CD4-positive, alpha-beta memory T cell (primary cell): ENCODE data around the gene SRC. TPM values are rescaled to one million over a fixed set of nuclear protein-coding genes. Genes with fewer than 3 reads are reported as not detected.

Experiments used
- CTCF ChIA-PET: fragments of 350-600 bp; sonication (Branson Sonifier 250); formaldehyde crosslinking; loops from one replicate; lab custom pipeline; 2021; ENCODE audit warnings: inconsistent platforms; ENCODE audit not compliant: partially characterized antibody; lab: Charles Lee
- POLR2A ChIA-PET: fragments of 350-600 bp; sonication (Branson Sonifier 250); formaldehyde crosslinking; loops from one replicate; lab custom pipeline; 2021; ENCODE audit not compliant: partially characterized antibody; lab: Charles Lee
- DNase-seq, 5 donors: peaks; one replicate each; pipeline versions ENCODE4 v3.0.0 to v3.0.0-alpha.2; 2020 to 2022; ENCODE audit warnings: mixed read lengths in 1 of 5
- H3K27ac ChIP-seq: one replicate; pipeline ENCODE4 v1.7.0; 2013; ENCODE audit warnings: low read depth, low read length
- H3K27me3 ChIP-seq: 2 replicates; pipeline ENCODE4 v1.7.0; 2013; ENCODE audit warnings: mild to moderate bottlenecking, low read length, moderate library complexity; ENCODE audit not compliant: insufficient read depth
- H3K36me3 ChIP-seq: 2 replicates; pipeline ENCODE4 v1.7.0; 2013; ENCODE audit warnings: mild to moderate bottlenecking, low read length, moderate library complexity; ENCODE audit not compliant: insufficient read depth
- H3K4me1 ChIP-seq: 2 replicates; pipeline ENCODE4 v1.7.0; 2013; ENCODE audit warnings: mild to moderate bottlenecking, low read length, moderate library complexity; ENCODE audit not compliant: insufficient read depth
- H3K4me3 ChIP-seq, 2 donors: one replicate each; pipeline ENCODE4 v1.7.0; 2013; ENCODE audit warnings: low read length in 2 of 2, mild to moderate bottlenecking in 1 of 2
- H3K9me3 ChIP-seq, 2 donors: one replicate each; pipeline ENCODE4 v1.7.0; 2013; ENCODE audit warnings: low read length in 2 of 2, control low read depth in 1 of 2; ENCODE audit not compliant: control insufficient read depth in 1 of 2
- H3K27ac Mint-ChIP-seq, 7 donors: one replicate each; pipeline ENCODE4 v1.8.0; 2020 to 2021; ENCODE audit warnings: mixed read lengths in 7 of 7, mild to moderate bottlenecking in 6 of 7, inconsistent platforms in 3 of 7, moderate library complexity in 3 of 7
- H3K27me3 Mint-ChIP-seq, 2 donors: one replicate each; pipeline ENCODE4 v1.8.0; 2020 to 2021; ENCODE audit warnings: mixed read lengths in 2 of 2
- H3K36me3 Mint-ChIP-seq, 2 donors: one replicate each; pipeline ENCODE4 v1.8.0; 2020 to 2021; ENCODE audit warnings: mixed read lengths in 2 of 2, inconsistent platforms in 1 of 2, mild to moderate bottlenecking in 1 of 2
- H3K4me1 Mint-ChIP-seq, 4 donors: one replicate each; pipeline ENCODE4 v1.8.0; 2020 to 2021; ENCODE audit warnings: mixed read lengths in 4 of 4, mild to moderate bottlenecking in 1 of 4
- H3K4me3 Mint-ChIP-seq, 8 donors: one replicate each; pipeline ENCODE4 v1.8.0; 2020 to 2021; ENCODE audit warnings: mixed read lengths in 8 of 8, mild to moderate bottlenecking in 7 of 8, moderate library complexity in 6 of 8, inconsistent platforms in 3 of 8
- H3K9me3 Mint-ChIP-seq, 8 donors: one replicate each; pipeline ENCODE4 v1.8.0; 2020 to 2021; ENCODE audit warnings: mixed read lengths in 8 of 8, mild to moderate bottlenecking in 5 of 8, inconsistent platforms in 3 of 8, moderate library complexity in 1 of 8
- intact Hi-C: fragments of 100-400 bp; cut with micrococcal nuclease; formaldehyde crosslinking; loops from one replicate; pipeline ENCODE4 v1.15.1; 2023
- polyA plus RNA-seq, 2 donors: library from polyadenylated mRNA; unstranded; fragments of 300-500 nt; fragmentation: Illumina TruSeq; gene quantifications; one replicate each; pipeline ENCODE4 v1.2.3, GENCODE V29; 2021
- total RNA-seq, 2 experiments: library from RNA; stranded (reverse); gene quantifications; one replicate each; pipeline ENCODE4 v1.2.3, GENCODE V29; 2021

Gene SRC
- total and polyA plus RNA-seq, 4 experiments from 2014 or later = 0.32 to 4.5 (median 2.3) TPM

DNA sequence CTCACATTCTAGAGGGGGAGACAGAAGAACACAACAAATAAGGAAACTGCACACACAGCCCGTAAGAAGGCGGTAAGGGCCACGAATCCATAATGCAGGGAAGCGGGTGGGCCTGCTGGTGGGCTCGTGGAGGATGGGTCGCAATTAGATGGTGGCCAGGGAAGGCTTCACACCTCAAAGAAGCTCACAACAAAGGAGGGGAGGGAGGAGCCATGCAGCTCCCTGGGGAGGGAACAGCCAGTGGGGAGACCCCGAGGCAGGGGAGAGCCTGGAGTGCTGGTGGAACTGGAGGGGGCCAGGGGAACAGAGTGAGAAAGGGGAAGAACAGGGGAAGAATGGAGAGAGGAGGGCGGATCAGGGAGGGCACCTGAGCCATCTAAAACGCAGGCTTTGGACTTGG lies 13.4 kb downstream of the SRC start:
- no peaks in the 10 kb centered on the region for H3K27me3 Mint-ChIP-seq
- no peaks in the 10 kb centered on the region for H3K27me3 ChIP-seq
- intact Hi-C loops = no loop called here
- H3K36me3 ChIP-seq = no peaks in the 10 kb centered on the region
- no peaks in the 10 kb centered on the region for H3K36me3 Mint-ChIP-seq
- no peaks in the 10 kb centered on the region for H3K9me3 ChIP-seq
- no peak overlapping the region for H3K27ac ChIP-seq
- no peak overlapping the region for H3K4me3 ChIP-seq
- POLR2A ChIA-PET = no interaction called here
- CTCF ChIA-PET = no interaction called here
- H3K27ac Mint-ChIP-seq = peak overlapping the region in 3 of 7 donors; percentile 11 to 65 (median 17)
- no peak for DNase-seq
- no peak overlapping the region for H3K4me3 Mint-ChIP-seq
- H3K4me1 ChIP-seq = no peaks in the 10 kb centered on the region
- H3K4me1 Mint-ChIP-seq = peaks cover 0 to 2% (median under 1%) of the 10 kb centered on the region in 4 donors
- no peaks in the 10 kb centered on the region for H3K9me3 Mint-ChIP-seq

DNA sequence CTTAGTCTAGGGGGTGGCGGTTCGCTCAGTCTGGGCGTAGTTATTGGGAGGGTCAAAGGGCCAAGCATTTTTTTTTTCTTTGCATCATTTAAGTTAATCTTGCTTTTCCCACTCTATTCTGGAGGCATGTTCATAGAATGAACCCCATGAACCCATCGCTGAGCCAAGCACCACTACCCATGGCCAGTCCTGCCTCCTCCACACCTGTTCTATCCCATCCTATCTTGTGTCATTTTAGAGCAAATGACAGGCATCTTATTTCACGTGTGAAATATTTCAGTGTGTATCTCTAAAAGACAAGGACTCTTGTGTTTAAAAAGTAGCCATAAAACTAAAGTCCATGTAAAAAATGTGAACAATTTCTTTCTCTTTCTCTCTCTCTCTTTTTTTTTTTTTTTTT lies 13.9 kb downstream of the SRC start:
- Histone ChIP-seq H3K4me1 (no peaks in the 10 kb centered on the region), H3K27ac (no peak overlapping the region), H3K9me3 (no peaks in the 10 kb centered on the region), H3K4me3 (no peak overlapping the region), H3K27me3 (no peaks in the 10 kb centered on the region), H3K36me3 (no peaks in the 10 kb centered on the region)
- POLR2A ChIA-PET = no interaction called here
- Mint-ChIP-seq H3K9me3 (no peaks in the 10 kb centered on the region), H3K27ac (no peak overlapping the region), H3K27me3 (no peaks in the 10 kb centered on the region), H3K4me3 (no peak overlapping the region), H3K36me3 (no peaks in the 10 kb centered on the region), H3K4me1 (peaks cover 0 to 2% (median under 1%) of the 10 kb centered on the region in 4 donors)
- no peak for DNase-seq
- intact Hi-C loops = no loop called here
- CTCF ChIA-PET = interaction anchor here (0.6 kb wide), 1 partner anchor 159 kb away, joined by 3 read pairs; no protein-coding TSS in a partner anchor

DNA sequence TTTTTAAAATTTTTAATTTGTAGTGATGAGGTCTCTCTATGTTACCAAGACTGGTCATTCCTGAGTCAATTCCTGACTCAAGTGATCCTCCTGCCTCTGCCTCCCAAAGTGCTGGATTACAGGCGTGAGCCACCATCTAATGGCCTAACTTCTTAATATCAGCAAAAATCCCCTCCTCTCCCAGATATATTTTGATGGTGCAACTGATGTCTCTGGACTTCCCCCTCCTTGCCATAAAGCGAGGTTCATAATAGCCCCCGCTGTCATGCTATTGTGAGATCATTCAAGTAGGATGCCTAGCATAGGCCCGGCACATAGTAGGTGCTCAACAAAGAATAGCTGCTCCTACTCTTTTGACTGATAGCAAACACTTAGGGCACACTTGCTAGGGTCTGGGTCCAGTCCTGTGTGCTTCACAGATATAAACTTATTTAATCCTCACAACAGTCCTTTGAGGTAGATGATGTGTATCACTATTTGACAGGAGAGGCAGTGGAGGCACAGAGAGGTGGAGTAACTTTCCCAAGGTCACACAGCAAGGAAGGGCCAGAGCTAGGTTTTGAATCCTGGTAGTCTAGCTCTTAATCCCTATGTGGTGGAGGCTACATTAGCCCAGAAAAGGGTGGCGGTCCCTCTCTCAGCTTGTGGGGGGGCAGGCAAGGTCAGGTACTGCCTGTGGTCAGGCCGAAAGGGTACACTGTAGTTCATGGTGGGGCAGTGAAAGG lies 14.6 kb downstream of the SRC start:
- peaks cover 0 to 2% (median under 1%) of the 10 kb centered on the region in 4 donors for H3K4me1 Mint-ChIP-seq
- CTCF ChIA-PET = interaction anchor here (0.6 kb wide), 1 partner anchor 159 kb away, joined by 3 read pairs; no protein-coding TSS in a partner anchor

DNA sequence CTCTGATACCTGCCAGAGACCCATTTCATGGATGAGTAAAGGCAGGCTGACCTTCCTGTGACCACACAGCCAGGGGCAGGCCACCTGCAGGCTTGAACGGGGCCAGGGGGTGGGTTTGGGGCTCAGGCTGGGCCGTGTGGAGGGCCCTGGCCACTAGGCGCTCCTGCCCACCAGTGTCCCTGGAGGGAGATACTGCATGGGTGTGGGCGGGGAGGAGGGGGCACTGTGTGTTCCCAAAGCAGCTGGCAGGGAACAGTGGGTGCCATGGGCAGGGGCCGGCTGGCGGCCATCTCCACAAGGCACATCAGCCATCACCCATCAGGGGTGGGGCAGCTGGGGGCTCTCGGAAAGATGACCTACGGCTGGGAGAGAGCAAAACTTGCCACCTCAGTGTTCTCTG lies 15.4 kb downstream of the SRC start:
- Mint-ChIP-seq H3K27me3 (no peaks in the 10 kb centered on the region), H3K27ac (no peak overlapping the region), H3K4me1 (peaks cover 0 to 2% (median under 1%) of the 10 kb centered on the region in 4 donors), H3K4me3 (no peak overlapping the region), H3K36me3 (peaks cover 0 to under 1% of the 10 kb centered on the region in 2 donors), H3K9me3 (no peaks in the 10 kb centered on the region)
- CTCF ChIA-PET = no interaction called here
- intact Hi-C loops = no loop called here
- Histone ChIP-seq H3K4me3 (no peak overlapping the region), H3K9me3 (no peaks in the 10 kb centered on the region), H3K27ac (no peak overlapping the region), H3K4me1 (no peaks in the 10 kb centered on the region), H3K36me3 (no peaks in the 10 kb centered on the region), H3K27me3 (no peaks in the 10 kb centered on the region)
- DNase-seq = no peak
- POLR2A ChIA-PET = no interaction called here

More for the DNA sequence above, 14.6 kb downstream of the SRC start:
- POLR2A ChIA-PET = no interaction called here
- Histone ChIP-seq H3K9me3 (no peaks in the 10 kb centered on the region), H3K27ac (no peak overlapping the region), H3K4me3 (no peak overlapping the region), H3K36me3 (no peaks in the 10 kb centered on the region), H3K4me1 (no peaks in the 10 kb centered on the region), H3K27me3 (no peaks in the 10 kb centered on the region)
- Mint-ChIP-seq H3K36me3 (no peaks in the 10 kb centered on the region), H3K9me3 (no peaks in the 10 kb centered on the region), H3K27ac (no peak overlapping the region), H3K4me3 (no peak overlapping the region), H3K27me3 (no peaks in the 10 kb centered on the region)
- no peak for DNase-seq
- intact Hi-C loops = no loop called here

DNA sequence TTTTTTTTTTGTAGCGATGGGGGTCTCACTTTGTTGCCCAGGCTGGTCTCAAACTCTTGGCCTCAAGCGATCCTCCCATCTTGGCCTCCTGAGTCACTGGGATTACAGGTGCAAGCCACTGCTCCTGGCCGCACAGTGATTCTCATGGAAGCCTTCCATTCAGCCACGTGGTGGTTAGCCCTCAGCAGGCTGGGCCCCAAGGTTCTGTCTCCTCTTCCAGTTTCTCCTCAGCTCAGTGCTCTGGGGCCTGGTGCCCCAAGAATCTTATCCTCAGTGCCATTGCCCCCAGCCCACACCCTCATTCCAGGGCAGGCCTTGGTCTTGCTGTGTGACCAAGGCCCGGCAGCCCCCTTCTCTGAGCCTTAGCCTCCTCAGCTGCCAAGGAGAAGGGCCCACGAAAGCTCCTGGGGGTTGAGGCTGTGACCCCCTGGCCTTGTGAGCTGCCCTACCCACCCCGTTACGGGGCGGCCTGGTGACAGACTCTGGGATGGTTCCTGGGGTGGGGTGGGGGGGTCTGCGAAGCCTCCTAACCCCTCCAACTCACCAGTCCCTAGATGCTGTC lies 16.4 kb downstream of the SRC start:
- no peak for DNase-seq
- intact Hi-C loops = no loop called here
- H3K4me1 ChIP-seq = no peaks in the 10 kb centered on the region
- no peak overlapping the region for H3K4me3 Mint-ChIP-seq
- no peaks in the 10 kb centered on the region for H3K9me3 ChIP-seq
- ChIA-PET POLR2A (no interaction called here), CTCF (interaction anchor here (0.6 kb wide), 1 partner anchor 83 kb away, joined by 3 read pairs; no protein-coding TSS in a partner anchor)
- no peaks in the 10 kb centered on the region for H3K27me3 Mint-ChIP-seq
- no peaks in the 10 kb centered on the region for H3K27me3 ChIP-seq
- no peak overlapping the region for H3K4me3 ChIP-seq
- peaks cover 0 to 3% of the 10 kb centered on the region in 2 donors for H3K36me3 Mint-ChIP-seq
- H3K36me3 ChIP-seq = no peaks in the 10 kb centered on the region
- no peak overlapping the region for H3K27ac ChIP-seq
- no peak overlapping the region for H3K27ac Mint-ChIP-seq
- peaks cover 0 to 2% (median under 1%) of the 10 kb centered on the region in 4 donors for H3K4me1 Mint-ChIP-seq
- H3K9me3 Mint-ChIP-seq = no peaks in the 10 kb centered on the region

DNA sequence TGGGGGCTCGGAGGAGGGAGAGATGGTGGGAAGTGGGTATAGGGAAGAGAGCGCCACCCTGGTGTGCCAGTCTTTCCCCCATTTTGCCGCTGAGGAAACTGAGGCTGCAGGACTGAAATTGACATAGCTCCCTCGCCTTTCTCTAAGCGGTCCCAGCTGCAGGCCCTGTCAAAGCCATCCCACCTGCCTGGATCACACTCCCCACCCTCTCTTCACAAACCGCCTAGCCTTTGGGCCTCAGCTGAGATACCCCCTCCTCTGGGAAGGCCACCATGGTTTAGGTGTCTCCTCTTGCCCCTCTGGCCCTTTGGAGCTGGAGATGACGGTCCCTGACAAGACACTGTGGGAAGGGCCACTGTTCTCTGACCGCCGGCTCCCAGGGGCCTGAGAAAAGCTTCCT lies 16.9 kb downstream of the SRC start:
- Histone ChIP-seq H3K36me3 (no peaks in the 10 kb centered on the region), H3K9me3 (no peaks in the 10 kb centered on the region), H3K4me1 (no peaks in the 10 kb centered on the region), H3K4me3 (no peak overlapping the region), H3K27me3 (no peaks in the 10 kb centered on the region), H3K27ac (no peak overlapping the region)
- H3K27ac Mint-ChIP-seq = no peak overlapping the region
- H3K4me1 Mint-ChIP-seq = peaks cover 0 to 2% (median 0%) of the 10 kb centered on the region in 4 donors
- DNase-seq = no peak
- H3K27me3 Mint-ChIP-seq = no peaks in the 10 kb centered on the region
- CTCF ChIA-PET = no interaction called here
- H3K4me3 Mint-ChIP-seq = no peak overlapping the region
- peaks cover 0 to 3% of the 10 kb centered on the region in 2 donors for H3K36me3 Mint-ChIP-seq
- intact Hi-C loops = no loop called here
- H3K9me3 Mint-ChIP-seq = no peaks in the 10 kb centered on the region
- POLR2A ChIA-PET = no interaction called here

DNA sequence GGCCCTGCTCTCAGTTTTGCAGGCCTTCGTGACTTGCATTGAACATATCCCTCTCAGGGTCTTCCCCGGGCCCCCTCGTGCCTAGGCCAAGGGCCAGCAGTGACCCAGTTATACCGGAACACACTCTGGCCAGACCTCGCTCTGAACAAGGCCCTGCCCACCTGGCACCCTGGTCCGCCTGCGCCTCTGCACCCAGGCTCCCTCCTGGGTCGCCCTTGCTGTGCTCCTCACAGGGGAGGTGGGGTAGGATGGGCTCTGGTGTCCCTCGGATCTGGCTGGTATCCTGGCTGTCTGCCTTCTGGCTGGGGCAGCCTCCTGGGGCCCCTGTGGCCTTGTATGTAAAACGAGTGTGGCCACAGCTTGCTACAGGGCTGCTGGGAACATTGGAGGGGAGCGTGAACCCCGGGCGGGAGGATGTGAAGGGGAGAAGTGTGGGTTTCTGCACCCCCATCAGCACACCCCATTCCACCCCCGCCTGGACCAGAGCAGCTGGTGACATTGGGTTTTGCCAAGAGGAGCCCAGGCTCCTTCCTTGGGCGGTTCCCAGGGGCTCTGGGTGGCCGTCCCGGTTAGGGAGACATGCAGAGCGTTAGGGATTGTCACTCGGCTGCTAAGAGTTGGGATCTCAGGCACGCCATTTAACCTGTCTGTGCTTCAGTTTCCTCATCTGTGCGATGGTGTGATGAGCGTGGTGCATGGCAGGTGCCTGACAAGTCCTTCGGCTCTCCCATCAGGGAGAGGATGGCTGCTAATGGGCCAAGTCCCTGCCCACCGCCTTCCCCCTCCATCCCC lies 17.5 kb downstream of the SRC start:
- Histone ChIP-seq H3K4me1 (no peaks in the 10 kb centered on the region), H3K4me3 (no peak overlapping the region), H3K9me3 (no peaks in the 10 kb centered on the region), H3K27ac (no peak overlapping the region), H3K36me3 (no peaks in the 10 kb centered on the region), H3K27me3 (no peaks in the 10 kb centered on the region)
- Mint-ChIP-seq H3K27me3 (no peaks in the 10 kb centered on the region), H3K27ac (no peak overlapping the region), H3K9me3 (no peaks in the 10 kb centered on the region), H3K4me3 (no peak overlapping the region), H3K4me1 (peaks cover 0 to 2% (median 0%) of the 10 kb centered on the region in 4 donors), H3K36me3 (peaks cover 0 to 3% of the 10 kb centered on the region in 2 donors)
- DNase-seq = no peak
- CTCF ChIA-PET = no interaction called here
- intact Hi-C loops = no loop called here
- POLR2A ChIA-PET = no interaction called here
